GM23248 (cell line): Measurements from ENCODE around the gene MROH7.

Source experiments
- EZH2 ChIP-seq: fragments of 200-600 bp; sonication (generic); IDR thresholded peaks from 2 replicates; pipeline ENCODE4 v1.6.1; 2018; ENCODE audit warnings: antibody characterized with exemption, mild to moderate bottlenecking; ENCODE audit not compliant: insufficient read depth, poor library complexity, severe bottlenecking
- EZH2phosphoT487 ChIP-seq: fragments of 200-600 bp; sonication (generic); IDR thresholded peaks from 2 replicates; pipeline ENCODE4 v1.6.1; 2018; ENCODE audit warnings: antibody characterized with exemption, moderate library complexity, mild to moderate bottlenecking, low read depth; ENCODE audit not compliant: insufficient read depth

GRCh38 chr1:54679706-54680105, 38.1 kb downstream of the MROH7 start:
- TF ChIP-seq EZH2phosphoT487 (no peak), EZH2 (no peak)
